ENCODE measurements around the gene GHRH.

DNA sequence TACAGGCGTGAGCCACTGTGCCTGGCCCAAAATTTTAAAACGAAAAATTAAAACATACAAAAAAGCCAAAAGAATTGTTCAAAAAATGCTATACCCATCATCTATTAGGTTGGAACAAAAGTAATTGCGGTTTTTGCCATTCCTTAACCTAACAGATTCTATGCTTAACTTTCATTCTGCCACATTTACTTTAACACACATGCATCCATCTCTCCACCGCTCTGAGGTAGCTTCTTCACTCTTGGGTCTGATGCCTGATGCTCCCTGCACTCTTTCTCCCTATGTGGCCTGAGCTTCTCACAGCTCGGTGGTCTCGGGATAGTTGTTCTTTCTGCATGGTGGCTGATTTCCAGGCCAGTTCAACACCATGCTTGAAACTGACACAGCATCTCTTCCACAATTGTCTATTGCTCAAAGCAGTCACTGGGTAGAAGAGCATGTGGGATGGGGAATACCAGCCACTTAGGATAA lies 23.1 kb upstream of the GHRH start:
- TF ChIP-seq HDGF (IDR thresholded peaks at IDR 0.05; ENCODE audit: borderline replicate concordance) (no peak), FOXM1 (IDR thresholded peaks at IDR 0.05; ENCODE audit: borderline replicate concordance) (no peak), SP1 (IDR thresholded peaks at IDR 0.05) (no peak)

All from HEK293T (cell line).